K562 (cell line): ENCODE data around the gene WDR27. TPM values are rescaled to one million over a fixed set of nuclear protein-coding genes. Genes with fewer than 3 reads are reported as not detected.

Experiments used
- ATAC-seq: fragments of 200-7000 bp; cut with Tn5 transposase; 3 replicates; pipeline ENCODE4 v1.9.1; 2020; ENCODE audit warnings: moderate library complexity
- BruUV-seq: library from RNA; stranded (reverse); fragments of 400-500 nt; replicated peaks from 2 replicates; lab custom pipeline; 2021; lab: Mats Ljungman, UMichigan
- CTCF ChIA-PET: fragments of 300-600 bp; formaldehyde crosslinking; extraction: SDS; loops from one replicate; lab custom pipeline; 2021; ENCODE audit warnings: low intra/inter-chr PET ratio; lab: Yijun Ruan, JAX
- POLR2A ChIA-PET: fragments of 300-600, 350-650 bp; sonication (Branson Sonifier 250); formaldehyde crosslinking; extraction: SDS; loops from one replicate; lab custom pipeline; 2021; ENCODE audit warnings: antibody characterized with exemption, inconsistent platforms; lab: Yijun Ruan, JAX
- DNase-seq, 4 experiments: peaks; one replicate each; pipeline versions ENCODE4 v3.0.0 to v3.0.0-alpha.2; 2011 to 2018; ENCODE audit warnings: low spot score in 3 of 4, mixed read lengths in 3 of 4; ENCODE audit errors: extremely low read depth in 1 of 4
- FAIRE-seq: peaks from 2 replicates; lab custom pipeline; 2011; peaks lifted over from hg19 to GRCh38; lab: Jason Lieb, UNC
- H2AFZ ChIP-seq: 2 replicates; pipeline ENCODE4 v1.6.0; 2011; ENCODE audit warnings: low read depth, low read length, control low read depth, inconsistent platforms
- H3K27ac ChIP-seq: fragments of 200-600 bp; 3 replicates; pipeline ENCODE4 v1.8.0; 2011; ENCODE audit warnings: low read depth, mild to moderate bottlenecking, control low read depth, inconsistent platforms, low read length, moderate library complexity, mixed read lengths; ENCODE audit errors: extremely low read depth
- H3K27me3 ChIP-seq, 2 experiments: fragments of 300-600 bp in 1 of 2; 2 replicates in 1 of 2; 3 replicates in 1 of 2; pipeline versions ENCODE4 v1.6.0 to v1.8.0; 2011; ENCODE audit warnings: inconsistent platforms in 2 of 2, low read length in 2 of 2, mild to moderate bottlenecking in 1 of 2, mixed read lengths in 1 of 2, moderate library complexity in 1 of 2; ENCODE audit not compliant: control insufficient read depth in 2 of 2, insufficient read depth in 2 of 2
- H3K36me3 ChIP-seq: fragments of 300-600 bp; 3 replicates; pipeline ENCODE4 v1.8.0; 2011; ENCODE audit warnings: mild to moderate bottlenecking, low read length, inconsistent platforms; ENCODE audit not compliant: control insufficient read depth, insufficient read depth
- H3K4me1 ChIP-seq, 2 experiments: fragments of 200-600 bp in 1 of 2; replicated peaks in 1 of 2; 2 replicates in 1 of 2; 3 replicates in 1 of 2; pipeline versions ENCODE4 v1.5.1 to v1.8.0; 2011; ENCODE audit warnings: inconsistent platforms in 2 of 2, low read length in 2 of 2, mild to moderate bottlenecking in 1 of 2, mixed read lengths in 1 of 2, moderate library complexity in 1 of 2; ENCODE audit not compliant: control insufficient read depth in 2 of 2, insufficient read depth in 2 of 2
- H3K4me2 ChIP-seq: 2 replicates; pipeline ENCODE4 v1.6.1; 2011; ENCODE audit warnings: low read length, control low read depth, inconsistent platforms, mixed read lengths; ENCODE audit not compliant: insufficient read depth
- H3K4me3 ChIP-seq: fragments of 200-600 bp; sonication (generic), shearing (Covaris generic); 2 replicates; pipeline ENCODE4 v1.5.1; 2016; ENCODE audit warnings: control low read depth, inconsistent platforms
- H3K79me2 ChIP-seq: fragments of 200-600 bp; 3 replicates; pipeline ENCODE4 v1.8.0; 2011; ENCODE audit warnings: low read length, inconsistent platforms; ENCODE audit not compliant: control insufficient read depth, insufficient read depth
- H3K9ac ChIP-seq, 2 experiments: 2 replicates each; pipeline versions ENCODE4 v1.6.0 to v1.6.1; 2011; ENCODE audit warnings: low read depth in 2 of 2, low read length in 2 of 2, control low read depth in 1 of 2, inconsistent platforms in 1 of 2, mild to moderate bottlenecking in 1 of 2, mixed read lengths in 1 of 2; ENCODE audit not compliant: insufficient read depth in 1 of 2
- H3K9me1 ChIP-seq: one replicate; pipeline ENCODE4 v1.6.0; 2011; ENCODE audit warnings: inconsistent platforms, mild to moderate bottlenecking, low read length, moderate library complexity; ENCODE audit not compliant: control insufficient read depth, insufficient read depth
- H3K9me3 ChIP-seq: replicated peaks from 2 replicates; pipeline ENCODE4 v1.5.1; 2011; ENCODE audit warnings: low read depth, low read length, inconsistent platforms; ENCODE audit not compliant: control insufficient read depth, insufficient read depth
- H4K20me1 ChIP-seq: replicated peaks from 2 replicates; pipeline ENCODE4 v1.6.1; 2011; ENCODE audit warnings: low read length, inconsistent platforms, mixed read lengths; ENCODE audit not compliant: control insufficient read depth, insufficient read depth
- CBFA2T3 ChIP-seq: fragments of 450-650 bp; IDR thresholded peaks from 2 replicates; pipeline ENCODE4 v1.6.1; 2017
- KDM2B ChIP-seq: fragments of 250-450 bp; sonication (Bioruptor Pico); IDR thresholded peaks from 2 replicates; pipeline ENCODE4 v1.8.0; 2021; ENCODE audit warnings: mild to moderate bottlenecking, moderate library complexity
- MTA3 ChIP-seq: fragments of 450-650 bp; formaldehyde crosslinking; IDR thresholded peaks from 2 replicates; pipeline ENCODE4 v1.6.1; 2017; ENCODE audit warnings: mild to moderate bottlenecking, borderline replicate concordance
- SMC3 ChIP-seq: conservative IDR thresholded peaks from 2 replicates; pipeline ENCODE4 v1.6.1; 2011; ENCODE audit warnings: low read depth, low read length, improper control_type of control experiment; ENCODE audit not compliant: insufficient read depth
- TRIM24 ChIP-seq, 2 experiments: fragments of 450-650 bp; IDR thresholded peaks; 2 replicates each; pipeline ENCODE4 v1.6.1; 2016
- ZNF253 ChIP-seq: fragments of 250-450 bp; sonication (Bioruptor Pico); conservative IDR thresholded peaks from 2 replicates; pipeline ENCODE4 v1.6.1; 2021; ENCODE audit warnings: mild to moderate bottlenecking
- ZNF354B ChIP-seq: fragments of 250-450 bp; sonication (Bioruptor Pico); IDR thresholded peaks from 2 replicates; pipeline ENCODE4 v1.4.0; 2020
- ZNF431 ChIP-seq: sonication (generic); formaldehyde crosslinking; IDR thresholded peaks from 2 replicates; pipeline ENCODE4 v1.8.0; 2022; ENCODE audit warnings: mild to moderate bottlenecking, missing genetic modification reagents
- ZNF507 ChIP-seq: conservative IDR thresholded peaks from 2 replicates; pipeline ENCODE4 v1.6.1; 2017; ENCODE audit warnings: missing genetic modification characterization, missing compliant biosample characterization
- WGBS: fragments of 100-300 bp; shearing (Covaris generic); methylation state at CpG from one replicate; pipeline ENCODE4 v1.1.6; 2016; ENCODE audit warnings: low coverage, mixed read lengths; ENCODE audit not compliant: insufficient coverage; ENCODE audit errors: missing lambda C conversion rate; 5-methylcytosine and 5-hydroxymethylcytosine counted together
- in situ Hi-C: fragments of 300-500 bp; cut with MboI; formaldehyde crosslinking; loops from 4 replicates; pipeline ENCODE4 v1.15.0; 2018; ENCODE audit warnings: inconsistent platforms, mixed read lengths
- intact Hi-C: fragments of 100-400 bp; cut with micrococcal nuclease; formaldehyde crosslinking; loops from 2 replicates; pipeline ENCODE4 v1.14.2; 2022
- polyA plus RNA-seq, 8 experiments: library from polyadenylated mRNA; depleted of rRNA in 4 of 8; stranded (reverse) in 5 of 8; unstranded in 3 of 8; fragments of >200 nt; fragmentation: Nextera tagmentation in 2 of 8; fragmentation: Illumina TruSeq in 1 of 8; extraction: Ambion mirVana in 2 of 8; extraction: Trizol in 1 of 8; gene quantifications; 2 replicates each; pipeline versions ENCODE4 v1.2.1 to v1.2.3, GENCODE V29; 2011 to 2014; ENCODE audit warnings: inconsistent platforms in 1 of 8, missing spikeins in 1 of 8
- total RNA-seq, 7 experiments: library from RNA; depleted of rRNA in 6 of 7; stranded (reverse); fragments of >200 nt in 6 of 7; fragmentation: Illumina TruSeq in 2 of 7; extraction: Trizol in 2 of 7; gene quantifications; 2 replicates each; pipeline versions ENCODE4 v1.2.1 to v1.2.3, GENCODE V29; 2011 to 2021; ENCODE audit warnings: low replicate concordance in 1 of 7
- TF ChIP-seq, protein P1 (sequence below), 2 experiments: fragments of 450-650 bp; formaldehyde crosslinking in 1 of 2; IDR thresholded peaks; 2 replicates each; pipeline versions ENCODE4 v1.4.0 to v1.6.1; 2014 to 2020; ENCODE audit warnings: mild to moderate bottlenecking in 2 of 2, borderline replicate concordance in 1 of 2, low read depth in 1 of 2

The WDR27 gene
- total and polyA plus RNA-seq, 9 of the 15 experiments (the other 6 are each of a cell fraction or from before 2014, with no cell fraction given): 4.3 to 77.2 (median 22.7) TPM

DNA sequence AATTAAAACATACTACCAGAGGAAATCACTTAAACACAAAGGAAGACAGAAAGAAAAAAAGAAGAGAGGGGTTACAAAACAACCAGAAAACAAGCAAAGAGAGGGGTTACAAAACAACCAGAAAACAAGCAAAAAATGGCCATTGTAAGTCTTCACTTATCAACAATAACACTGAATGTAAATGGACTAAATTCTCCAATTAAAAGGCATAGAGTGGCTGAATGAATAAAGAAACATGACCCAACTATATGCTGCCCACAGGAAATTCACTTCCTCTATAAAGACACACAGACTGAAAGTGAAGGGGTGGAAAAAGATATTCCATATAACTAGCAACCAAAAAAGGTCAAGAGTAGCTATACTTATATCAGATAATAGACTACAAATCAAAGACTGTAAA lies 180.0 kb downstream of the WDR27 start:
- no peaks in the 10 kb centered on the region for H3K9me3 ChIP-seq
- H3K9me1 ChIP-seq: no peaks in the 10 kb centered on the region
- no peak overlapping the region for H3K9ac ChIP-seq
- H3K27me3 ChIP-seq: no peaks in the 10 kb centered on the region; a peak in 1 of 5 replicates
- intact Hi-C loops: no loop called here
- no peak overlapping the region for H3K27ac ChIP-seq
- CTCF ChIA-PET: no interaction called here
- H3K4me1 ChIP-seq: no peaks in the 10 kb centered on the region; a peak in 1 of 5 replicates
- no peak overlapping the region for H3K4me2 ChIP-seq
- no peak for FAIRE-seq
- no peaks in the 10 kb centered on the region for H3K36me3 ChIP-seq
- no peaks in the 10 kb centered on the region for H4K20me1 ChIP-seq
- no TSS peak for BruUV-seq
- POLR2A ChIA-PET: no interaction called here
- peak; percentile 75 for TF ChIP-seq ZNF354B
- no peak for TF ChIP-seq ZNF253
- TF ChIP-seq ZNF507 (tag): peak; percentile 94
- no peaks in the 10 kb centered on the region for H3K79me2 ChIP-seq
- no peak overlapping the region for H3K4me3 ChIP-seq
- in situ Hi-C loops: no loop called here
- no peak for ATAC-seq
- no peak for DNase-seq
- H2AFZ ChIP-seq: no peak overlapping the region

DNA sequence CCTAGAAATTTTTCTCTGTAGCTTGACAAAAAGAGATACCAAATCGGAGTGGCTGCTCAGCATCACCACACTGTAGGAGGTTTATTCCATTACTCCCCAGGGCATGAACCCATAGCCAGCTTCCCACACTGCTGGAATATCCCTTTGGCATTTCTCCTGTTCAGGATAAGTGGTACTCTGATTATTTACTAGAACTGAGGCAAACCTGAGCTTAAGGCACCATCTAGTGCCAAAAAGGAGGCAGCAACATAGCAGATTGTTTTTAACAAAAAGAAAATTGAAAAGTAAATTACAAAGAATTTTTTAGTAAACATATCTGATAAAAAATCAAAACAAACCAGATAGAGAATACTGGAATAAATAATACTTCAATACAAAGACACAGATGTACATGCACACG lies 181.7 kb downstream of the WDR27 start:
- FAIRE-seq (no peak), ATAC-seq (no peak), DNase-seq (no peak)
- H3K36me3 ChIP-seq: no peaks in the 10 kb centered on the region
- H3K9me3 ChIP-seq: no peaks in the 10 kb centered on the region
- 0% methylated on average over 2 of the region's 2 CpGs for WGBS
- intact Hi-C loops: no loop called here
- BruUV-seq: no TSS peak
- no peak overlapping the region for H3K4me2 ChIP-seq
- in situ Hi-C loops: no loop called here
- no peaks in the 10 kb centered on the region for H3K79me2 ChIP-seq
- no peaks in the 10 kb centered on the region; a peak in 1 of 5 replicates for H3K4me1 ChIP-seq
- no peak overlapping the region for H3K27ac ChIP-seq
- no peak overlapping the region for H3K9ac ChIP-seq
- ChIA-PET POLR2A (no interaction called here), CTCF (interaction anchor here (1.4 kb wide), 1 partner anchor 564 kb away, joined by 3 read pairs; no protein-coding TSS in a partner anchor)
- no peak overlapping the region for H3K4me3 ChIP-seq
- no peaks in the 10 kb centered on the region for H3K27me3 ChIP-seq
- no peak overlapping the region for H2AFZ ChIP-seq
- H4K20me1 ChIP-seq: no peaks in the 10 kb centered on the region
- H3K9me1 ChIP-seq: no peaks in the 10 kb centered on the region
- TF ChIP-seq KDM2B (CRISPR knock-in tag) (no peak), TRIM24 (IDR thresholded peaks at IDR 0.05) (no peak), ZNF431 (CRISPR knock-in tag) (no peak), SMC3 (no peak), CBFA2T3 (no peak), MTA3 (no peak)
- TF ChIP-seq, protein P1, sequence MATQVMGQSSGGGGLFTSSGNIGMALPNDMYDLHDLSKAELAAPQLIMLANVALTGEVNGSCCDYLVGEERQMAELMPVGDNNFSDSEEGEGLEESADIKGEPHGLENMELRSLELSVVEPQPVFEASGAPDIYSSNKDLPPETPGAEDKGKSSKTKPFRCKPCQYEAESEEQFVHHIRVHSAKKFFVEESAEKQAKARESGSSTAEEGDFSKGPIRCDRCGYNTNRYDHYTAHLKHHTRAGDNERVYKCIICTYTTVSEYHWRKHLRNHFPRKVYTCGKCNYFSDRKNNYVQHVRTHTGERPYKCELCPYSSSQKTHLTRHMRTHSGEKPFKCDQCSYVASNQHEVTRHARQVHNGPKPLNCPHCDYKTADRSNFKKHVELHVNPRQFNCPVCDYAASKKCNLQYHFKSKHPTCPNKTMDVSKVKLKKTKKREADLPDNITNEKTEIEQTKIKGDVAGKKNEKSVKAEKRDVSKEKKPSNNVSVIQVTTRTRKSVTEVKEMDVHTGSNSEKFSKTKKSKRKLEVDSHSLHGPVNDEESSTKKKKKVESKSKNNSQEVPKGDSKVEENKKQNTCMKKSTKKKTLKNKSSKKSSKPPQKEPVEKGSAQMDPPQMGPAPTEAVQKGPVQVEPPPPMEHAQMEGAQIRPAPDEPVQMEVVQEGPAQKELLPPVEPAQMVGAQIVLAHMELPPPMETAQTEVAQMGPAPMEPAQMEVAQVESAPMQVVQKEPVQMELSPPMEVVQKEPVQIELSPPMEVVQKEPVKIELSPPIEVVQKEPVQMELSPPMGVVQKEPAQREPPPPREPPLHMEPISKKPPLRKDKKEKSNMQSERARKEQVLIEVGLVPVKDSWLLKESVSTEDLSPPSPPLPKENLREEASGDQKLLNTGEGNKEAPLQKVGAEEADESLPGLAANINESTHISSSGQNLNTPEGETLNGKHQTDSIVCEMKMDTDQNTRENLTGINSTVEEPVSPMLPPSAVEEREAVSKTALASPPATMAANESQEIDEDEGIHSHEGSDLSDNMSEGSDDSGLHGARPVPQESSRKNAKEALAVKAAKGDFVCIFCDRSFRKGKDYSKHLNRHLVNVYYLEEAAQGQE (IDR thresholded peaks at IDR 0.05; ENCODE audit: borderline replicate concordance): peak; percentile 4; the same call in 1 of the 2 replicates
- TF ChIP-seq, protein P1 (CRISPR knock-in tag; IDR thresholded peaks at IDR 0.05; ENCODE audit: low read depth): no peak
